NCI-H187 (cell line): ENCODE data around the gene BCL2L13.
A peak's percentile ranks its signal among the peaks of the same experiment; 100 is the strongest.

Experiments used
- DNase-seq, 2 experiments: peaks; one replicate each; lab custom pipeline; 2025; lab: John Stamatoyannopoulos, UW

BCL2L13 gene

GRCh38 chr22:17638432-17639246 is at the start of gene BCL2L13:
TSS of gene BCL2L13 (plus strand) at chr22:17638757. CDS start at chr22:17655712, 16,955 bp downstream.
- peak; percentile 36 to 51 for DNase-seq

- DNase-seq = no peak
These were observed 48.7 kb upstream of the BCL2L13 start for GRCh38 chr22:17589810-17590375.

- DNase-seq = no peak
These were observed 48.0 kb upstream of the BCL2L13 start for GRCh38 chr22:17590586-17590985.

GRCh38 chr22:17592201-17592600 is 46.4 kb upstream of the BCL2L13 start:
- no peak for DNase-seq

- no peak for DNase-seq
These were observed 42.3 kb upstream of the BCL2L13 start for GRCh38 chr22:17596226-17596625.

- no peak for DNase-seq
These were observed 41.3 kb upstream of the BCL2L13 start for GRCh38 chr22:17597217-17597616.

- DNase-seq = no peak
These were observed 40.2 kb upstream of the BCL2L13 start for GRCh38 chr22:17598318-17598717.

GRCh38 chr22:17601031-17601430 is 37.5 kb upstream of the BCL2L13 start:
- no peak for DNase-seq

GRCh38 chr22:17603668-17604067 is 34.9 kb upstream of the BCL2L13 start:
- no peak for DNase-seq

GRCh38 chr22:17606496-17606895 is 32.1 kb upstream of the BCL2L13 start:
- no peak for DNase-seq

- no peak for DNase-seq
These were observed 30.6 kb upstream of the BCL2L13 start for GRCh38 chr22:17607891-17608521.

GRCh38 chr22:17612057-17612456 is 26.5 kb upstream of the BCL2L13 start:
- no peak for DNase-seq

- DNase-seq = no peak
These were observed 25.3 kb upstream of the BCL2L13 start for GRCh38 chr22:17613280-17613679.

GRCh38 chr22:17627961-17628405 is 10.6 kb upstream of the BCL2L13 start:
- DNase-seq = no peak

GRCh38 chr22:17628406-17629172 is 10.0 kb upstream of the BCL2L13 start, which contains the start of gene ATP6V1E1:
TSS of gene ATP6V1E1 (minus strand) at chr22:17628749. CDS start at chr22:17628635, 114 bp downstream.
- DNase-seq = peak; percentile 64 to 82

GRCh38 chr22:17629173-17629489 is 9.4 kb upstream of the BCL2L13 start:
- DNase-seq = no peak

GRCh38 chr22:17629641-17630040 is 8.9 kb upstream of the BCL2L13 start:
- DNase-seq = no peak

GRCh38 chr22:17631076-17631565 is 7.4 kb upstream of the BCL2L13 start:
- DNase-seq = no peak

- DNase-seq = no peak
These were observed 5.2 kb upstream of the BCL2L13 start for GRCh38 chr22:17633217-17633997.

GRCh38 chr22:17633998-17634323 is 4.6 kb upstream of the BCL2L13 start:
- DNase-seq = no peak

GRCh38 chr22:17634696-17635095 is 3.9 kb upstream of the BCL2L13 start:
- DNase-seq = no peak
